ENCODE data around the gene GUCY2C. TPM values are rescaled to one million over a fixed set of nuclear protein-coding genes. Genes with fewer than 3 reads are reported as not detected.

Gene GUCY2C
- total RNA-seq, 3 donors from 2014 or later = 1.3 TPM; not detected in 2

- Histone ChIP-seq H3K4me1 (no peaks in the 10 kb centered on the region), H3K36me3 (no peaks in the 10 kb centered on the region), H3K4me3 (no peak overlapping the region), H3K27ac (no peak overlapping the region), H3K27me3 (no peaks in the 10 kb centered on the region), H3K9me3 (peaks cover 4 to 19% of the 10 kb centered on the region in 2 donors)
- no peak for DNase-seq (ENCODE audit: low spot score in 2 of 2)
- TF ChIP-seq, protein P1, sequence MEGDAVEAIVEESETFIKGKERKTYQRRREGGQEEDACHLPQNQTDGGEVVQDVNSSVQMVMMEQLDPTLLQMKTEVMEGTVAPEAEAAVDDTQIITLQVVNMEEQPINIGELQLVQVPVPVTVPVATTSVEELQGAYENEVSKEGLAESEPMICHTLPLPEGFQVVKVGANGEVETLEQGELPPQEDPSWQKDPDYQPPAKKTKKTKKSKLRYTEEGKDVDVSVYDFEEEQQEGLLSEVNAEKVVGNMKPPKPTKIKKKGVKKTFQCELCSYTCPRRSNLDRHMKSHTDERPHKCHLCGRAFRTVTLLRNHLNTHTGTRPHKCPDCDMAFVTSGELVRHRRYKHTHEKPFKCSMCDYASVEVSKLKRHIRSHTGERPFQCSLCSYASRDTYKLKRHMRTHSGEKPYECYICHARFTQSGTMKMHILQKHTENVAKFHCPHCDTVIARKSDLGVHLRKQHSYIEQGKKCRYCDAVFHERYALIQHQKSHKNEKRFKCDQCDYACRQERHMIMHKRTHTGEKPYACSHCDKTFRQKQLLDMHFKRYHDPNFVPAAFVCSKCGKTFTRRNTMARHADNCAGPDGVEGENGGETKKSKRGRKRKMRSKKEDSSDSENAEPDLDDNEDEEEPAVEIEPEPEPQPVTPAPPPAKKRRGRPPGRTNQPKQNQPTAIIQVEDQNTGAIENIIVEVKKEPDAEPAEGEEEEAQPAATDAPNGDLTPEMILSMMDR (IDR thresholded peaks at IDR 0.05) = no peak
- TF ChIP-seq POLR2AphosphoS5 (IDR thresholded peaks at IDR 0.05) (no peak), POLR2A (IDR thresholded peaks at IDR 0.05) (no peak)
- intact Hi-C loops (cut with DNase I; ENCODE audit: low total_unique reads) = no loop called here
Measured at GRCh38 chr12:14729586-14729985, 33.2 kb upstream of the GUCY2C start.

DNA sequence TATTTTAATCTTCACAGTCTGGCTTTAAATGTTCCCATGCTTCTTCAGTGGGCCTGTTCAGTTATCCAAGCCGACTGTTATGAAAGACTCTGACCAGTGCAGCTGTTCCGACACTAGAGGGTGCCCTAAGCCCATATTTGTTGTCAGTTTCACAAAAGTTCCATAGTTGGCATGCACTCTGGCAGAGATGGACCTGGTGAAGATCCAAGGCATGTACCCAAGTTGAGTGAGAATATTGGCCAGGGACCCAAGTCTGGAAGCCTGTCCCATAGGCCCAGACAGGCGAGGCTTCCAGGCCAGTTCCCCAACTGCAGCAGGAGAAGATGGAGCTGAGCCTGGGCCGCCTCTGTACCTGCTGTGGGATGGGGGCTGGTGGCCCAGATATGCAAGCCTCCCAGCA lies 27.4 kb upstream of the GUCY2C start:
- Histone ChIP-seq H3K4me1 (no peaks in the 10 kb centered on the region), H3K4me3 (no peak overlapping the region), H3K9me3 (peaks cover 6 to 9% of the 10 kb centered on the region in 2 donors), H3K27ac (no peak overlapping the region), H3K36me3 (no peaks in the 10 kb centered on the region), H3K27me3 (no peaks in the 10 kb centered on the region)
- TF ChIP-seq POLR2AphosphoS5 (IDR thresholded peaks at IDR 0.05) = no peak
- TF ChIP-seq, protein P1 (IDR thresholded peaks at IDR 0.05) = peak in 2 of 3 donors; percentile 36 to 51
- peak in 1 of 2 donors; percentile 56 for DNase-seq (ENCODE audit: low spot score in 2 of 2)
- intact Hi-C loops (cut with DNase I; ENCODE audit: low total_unique reads) = no loop called here

DNA sequence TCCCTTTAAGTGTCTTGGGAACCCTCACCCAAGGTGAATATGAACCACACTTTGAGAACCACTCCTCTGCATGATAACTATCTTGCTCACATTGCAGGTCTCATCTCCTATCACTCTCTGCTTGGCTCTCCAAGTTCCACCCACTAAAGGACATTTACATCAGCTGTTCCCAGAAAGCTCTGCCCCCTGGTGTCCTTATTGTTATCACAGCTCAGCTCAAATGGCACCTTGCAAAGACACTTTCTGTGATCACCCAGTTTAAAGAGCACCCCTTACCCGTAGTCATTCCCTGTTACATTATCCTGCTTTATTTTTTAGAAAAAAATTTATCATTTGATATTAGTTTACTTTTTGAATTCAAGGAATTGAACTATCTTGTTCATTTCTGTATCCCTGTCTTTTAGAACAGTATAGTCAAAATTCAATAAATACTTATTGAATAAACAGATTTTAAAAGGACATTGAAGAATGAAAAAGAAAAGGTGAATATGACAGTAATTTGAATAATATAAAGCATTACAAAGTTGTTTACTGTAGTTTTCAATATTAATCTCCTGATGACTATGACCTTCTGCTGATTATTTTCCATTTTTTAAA lies 20.5 kb upstream of the GUCY2C start:
- TF ChIP-seq, protein P1 (IDR thresholded peaks at IDR 0.05) = peak in 2 of 3 donors; percentile 20 to 44
- TF ChIP-seq POLR2AphosphoS5 (IDR thresholded peaks at IDR 0.05) (no peak), POLR2A (IDR thresholded peaks at IDR 0.05) (no peak)
- intact Hi-C loops (cut with DNase I; ENCODE audit: low total_unique reads) = no loop called here
- no peaks in the 10 kb centered on the region for H3K9me3 ChIP-seq
- H3K27ac ChIP-seq = no peak overlapping the region
- no peaks in the 10 kb centered on the region for H3K27me3 ChIP-seq
- H3K36me3 ChIP-seq = no peaks in the 10 kb centered on the region
- DNase-seq (ENCODE audit: low spot score in 2 of 2) = no peak
- no peak overlapping the region for H3K4me3 ChIP-seq
- H3K4me1 ChIP-seq = no peaks in the 10 kb centered on the region

DNA sequence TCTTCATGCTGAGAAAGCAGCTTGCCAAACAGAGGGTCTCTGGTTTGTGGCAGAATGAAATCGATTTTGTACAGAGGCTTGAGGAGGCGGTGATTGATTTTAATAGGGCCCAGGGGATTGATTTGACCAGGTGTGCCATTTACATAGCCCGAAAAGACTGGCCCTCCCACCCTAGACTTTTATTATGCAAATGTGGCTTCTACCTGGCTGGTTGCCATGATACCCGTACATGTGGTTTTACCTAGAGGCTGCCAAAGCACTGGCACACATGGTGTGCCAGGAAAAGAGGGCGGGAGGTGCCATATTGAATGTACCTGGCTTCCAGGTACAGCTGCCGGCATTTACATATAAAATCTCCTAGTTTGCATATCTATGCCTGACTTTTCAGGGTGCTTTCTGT lies 18.0 kb upstream of the GUCY2C start:
- H3K9me3 ChIP-seq = no peaks in the 10 kb centered on the region
- intact Hi-C loops (cut with DNase I; ENCODE audit: low total_unique reads) = no loop called here
- no peak overlapping the region for H3K27ac ChIP-seq
- no peaks in the 10 kb centered on the region for H3K4me1 ChIP-seq
- H3K4me3 ChIP-seq = no peak overlapping the region
- H3K27me3 ChIP-seq = no peaks in the 10 kb centered on the region
- no peaks in the 10 kb centered on the region for H3K36me3 ChIP-seq
- TF ChIP-seq, protein P1 (IDR thresholded peaks at IDR 0.05) = no peak
- TF ChIP-seq POLR2AphosphoS5 (IDR thresholded peaks at IDR 0.05) (no peak), POLR2A (IDR thresholded peaks at IDR 0.05) (no peak)
- DNase-seq (ENCODE audit: low spot score in 2 of 2) = no peak

DNA sequence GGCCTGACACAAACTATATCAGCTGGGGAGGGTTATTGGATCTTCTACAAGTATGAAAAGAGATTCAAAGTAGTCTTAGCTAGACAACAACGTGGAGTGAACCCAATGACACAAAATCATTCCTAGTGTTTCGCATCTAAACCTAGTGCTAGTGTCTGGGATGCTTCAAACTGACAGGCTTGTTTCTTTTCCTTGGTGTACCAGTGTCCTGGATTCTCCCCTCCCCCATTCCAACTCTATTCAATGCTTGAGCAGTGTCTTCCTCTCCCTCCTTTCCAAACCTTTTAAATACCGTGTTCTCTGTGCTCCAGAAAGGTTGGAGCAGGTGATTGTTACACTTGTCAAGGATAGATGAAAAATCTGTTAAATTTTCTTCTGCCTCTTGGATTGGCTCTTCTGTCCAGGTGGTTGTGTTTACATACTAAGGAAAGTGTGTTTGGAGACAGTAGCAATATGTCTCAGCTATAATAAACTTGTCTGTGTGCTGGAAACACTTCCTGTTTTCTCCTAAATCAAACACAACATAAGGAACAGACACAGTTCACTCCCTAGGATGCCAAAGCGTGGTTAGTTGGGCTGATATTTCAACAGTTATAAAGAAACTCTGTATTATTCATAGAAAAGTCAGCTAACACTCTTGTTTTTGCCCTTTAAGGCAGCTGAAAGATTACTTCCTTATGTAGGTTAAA lies 14.4 kb upstream of the GUCY2C start:
- H3K4me1 ChIP-seq = no peaks in the 10 kb centered on the region
- H3K27me3 ChIP-seq = no peaks in the 10 kb centered on the region
- intact Hi-C loops (cut with DNase I; ENCODE audit: low total_unique reads) = no loop called here
- H3K9me3 ChIP-seq = no peaks in the 10 kb centered on the region
- no peak overlapping the region for H3K4me3 ChIP-seq
- no peak for DNase-seq (ENCODE audit: low spot score in 2 of 2)
- H3K27ac ChIP-seq = no peak overlapping the region
- no peak for TF ChIP-seq POLR2A (IDR thresholded peaks at IDR 0.05)
- TF ChIP-seq, protein P1 (IDR thresholded peaks at IDR 0.05) = no peak
- TF ChIP-seq POLR2AphosphoS5 (IDR thresholded peaks at IDR 0.05) = no peak
- no peaks in the 10 kb centered on the region for H3K36me3 ChIP-seq
